ENCODE data around the gene EIPR1. TPM values are rescaled to one million over a fixed set of nuclear protein-coding genes. Genes with fewer than 3 reads are reported as not detected.
"Not testable (repeated sequence)": the region's sequence is repeated elsewhere in the genome, so short reads cannot be mapped to it uniquely, and the experiment has no call there.

EIPR1 gene
- total RNA-seq, 1 donor from 2014 or later: 43.3 TPM

- no peak for DNase-seq (ENCODE audit: low read depth)
These were observed 164.6 kb downstream of the EIPR1 start for GRCh38 chr2:3212984-3213383.

GRCh38 chr2:3212061-3212362 is 165.6 kb downstream of the EIPR1 start:
- no peak for DNase-seq (ENCODE audit: low read depth)

GRCh38 chr2:3211256-3212060 is 166.2 kb downstream of the EIPR1 start:
- no peak for DNase-seq (ENCODE audit: low read depth)

GRCh38 chr2:3210257-3210656 is 167.4 kb downstream of the EIPR1 start:
- DNase-seq (ENCODE audit: low read depth): no peak

- DNase-seq (ENCODE audit: low read depth): no peak
These were observed 168.4 kb downstream of the EIPR1 start for GRCh38 chr2:3209258-3209657.

GRCh38 chr2:3208591-3208990 is 169.0 kb downstream of the EIPR1 start:
- no peak for DNase-seq (ENCODE audit: low read depth)

GRCh38 chr2:3208179-3208578 is 169.4 kb downstream of the EIPR1 start:
- no peak for DNase-seq (ENCODE audit: low read depth)

GRCh38 chr2:3207091-3207491 is 170.5 kb downstream of the EIPR1 start:
- DNase-seq (ENCODE audit: low read depth): no peak

GRCh38 chr2:3205845-3206244 is 171.8 kb downstream of the EIPR1 start:
- DNase-seq (ENCODE audit: low read depth): no peak

GRCh38 chr2:3204031-3204821 is 173.4 kb downstream of the EIPR1 start:
- no peak for DNase-seq (ENCODE audit: low read depth)

GRCh38 chr2:3203497-3204019 is 174.1 kb downstream of the EIPR1 start:
- no peak for DNase-seq (ENCODE audit: low read depth)

GRCh38 chr2:3202926-3203325 is 174.7 kb downstream of the EIPR1 start:
- no peak for DNase-seq (ENCODE audit: low read depth)

GRCh38 chr2:3201281-3201680 is 176.3 kb downstream of the EIPR1 start:
- DNase-seq (ENCODE audit: low read depth): no peak

GRCh38 chr2:3200420-3200939 is 177.1 kb downstream of the EIPR1 start:
- no peak for DNase-seq (ENCODE audit: low read depth)

- DNase-seq (ENCODE audit: low read depth): no peak
These were observed 177.8 kb downstream of the EIPR1 start for GRCh38 chr2:3199627-3200345.

- DNase-seq (ENCODE audit: low read depth): not testable (repeated sequence)
These were observed 178.9 kb downstream of the EIPR1 start for GRCh38 chr2:3198671-3199192.

- no peak for DNase-seq (ENCODE audit: low read depth)
These were observed 179.5 kb downstream of the EIPR1 start for GRCh38 chr2:3198119-3198518.

- DNase-seq (ENCODE audit: low read depth): no peak
These were observed 180.3 kb downstream of the EIPR1 start for GRCh38 chr2:3197308-3197707.

GRCh38 chr2:3196716-3197115 is 180.9 kb downstream of the EIPR1 start:
- DNase-seq (ENCODE audit: low read depth): no peak

- DNase-seq (ENCODE audit: low read depth): no peak
These were observed 181.8 kb downstream of the EIPR1 start for GRCh38 chr2:3195641-3196476.

GRCh38 chr2:3194828-3195227 is 182.8 kb downstream of the EIPR1 start:
- DNase-seq (ENCODE audit: low read depth): no peak
